ENCODE results near the gene TSPAN18.

The TSPAN18 gene

DNA sequence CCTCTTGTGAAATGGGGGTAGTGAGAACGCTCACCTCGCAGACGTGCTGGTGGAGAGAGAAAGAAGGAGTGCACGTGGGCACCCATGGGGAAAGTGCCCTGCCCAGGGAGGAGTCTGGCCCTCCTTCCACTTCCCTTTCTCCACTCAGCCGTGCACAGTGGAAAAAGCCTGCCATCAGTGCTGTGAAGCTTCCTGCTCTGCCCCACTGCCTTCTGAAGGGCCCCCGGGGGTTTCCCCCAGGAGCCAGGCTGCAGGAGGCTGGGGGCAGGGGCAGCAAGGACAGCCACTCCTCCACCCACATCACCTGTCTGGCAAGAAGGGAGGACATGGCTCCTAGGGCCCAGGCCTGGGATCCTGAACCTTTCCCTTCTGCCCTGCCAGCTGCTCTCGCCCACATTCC, 216.4 kb downstream of the TSPAN18 start:
- no peak overlapping the region for H3K4me3 ChIP-seq (ENCODE audit: low read depth, low read length, poor library complexity, severe bottlenecking)
- no peak overlapping the region for H3K9ac ChIP-seq (ENCODE audit: low read length)
- H3K4me1 ChIP-seq (ENCODE audit: insufficient read depth, low read length, severe bottlenecking): peaks cover 8% of the 10 kb centered on the region
- H2AFZ ChIP-seq (ENCODE audit: low read length): no peak overlapping the region
- no peak overlapping the region for H3K27ac ChIP-seq (ENCODE audit: low read depth, low read length, poor library complexity, severe bottlenecking)
- H3K36me3 ChIP-seq (ENCODE audit: insufficient read depth, low read length): no peaks in the 10 kb centered on the region
- H3K9me2 ChIP-seq (ENCODE audit: low read depth, low read length): no peaks in the 10 kb centered on the region
- TF ChIP-seq EZH2 (IDR thresholded peaks at IDR 0.05; ENCODE audit: borderline replicate concordance, low read length): no peak
- no peaks in the 10 kb centered on the region; the same call in none of the 2 replicates for H3K27me3 ChIP-seq (ENCODE audit: insufficient read depth, low read length)
- H3K4me2 ChIP-seq (ENCODE audit: low read length): no peak overlapping the region
- no peaks in the 10 kb centered on the region for H4K20me1 ChIP-seq (ENCODE audit: insufficient read depth, low read length)
- no peaks in the 10 kb centered on the region for H3F3A ChIP-seq (ENCODE audit: insufficient read depth, low read length)
- H3K79me2 ChIP-seq (ENCODE audit: insufficient read depth, low read length): no peaks in the 10 kb centered on the region
- no peaks in the 10 kb centered on the region for H3K9me3 ChIP-seq (ENCODE audit: low read length)

DNA sequence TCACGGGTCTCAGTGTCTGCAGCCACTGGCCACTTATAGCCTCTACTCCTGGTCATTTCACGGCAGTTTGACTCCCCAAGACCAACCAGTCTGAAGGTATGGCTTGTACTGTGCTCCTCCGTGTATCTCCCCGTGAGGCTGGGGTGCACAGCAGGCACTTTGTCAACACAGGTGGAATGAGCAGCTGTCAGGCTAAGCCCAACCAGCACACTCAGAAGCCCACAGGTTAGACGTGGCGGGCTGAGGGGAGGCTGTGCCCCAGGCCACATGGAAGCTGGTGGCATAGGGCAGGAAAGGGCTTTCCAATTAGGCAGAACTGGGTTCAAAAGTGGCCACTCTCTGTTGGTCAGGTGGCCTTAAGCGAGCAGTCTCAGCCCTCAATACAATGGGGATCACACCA, 216.9 kb downstream of the TSPAN18 start:
- Histone ChIP-seq H3K79me2 (ENCODE audit: insufficient read depth, low read length) (no peaks in the 10 kb centered on the region), H3K4me3 (ENCODE audit: low read depth, low read length, poor library complexity, severe bottlenecking) (no peak overlapping the region), H2AFZ (ENCODE audit: low read length) (no peak overlapping the region), H3K9me3 (ENCODE audit: low read length) (no peaks in the 10 kb centered on the region), H3K27me3 (ENCODE audit: insufficient read depth, low read length) (no peaks in the 10 kb centered on the region; the same call in none of the 2 replicates), H3F3A (ENCODE audit: insufficient read depth, low read length) (no peaks in the 10 kb centered on the region), H3K9me2 (ENCODE audit: low read depth, low read length) (no peaks in the 10 kb centered on the region), H4K20me1 (ENCODE audit: insufficient read depth, low read length) (no peaks in the 10 kb centered on the region), H3K36me3 (ENCODE audit: insufficient read depth, low read length) (no peaks in the 10 kb centered on the region), H3K27ac (ENCODE audit: low read depth, low read length, poor library complexity, severe bottlenecking) (no peak overlapping the region), H3K4me1 (ENCODE audit: insufficient read depth, low read length, severe bottlenecking) (peaks cover 8% of the 10 kb centered on the region), H3K4me2 (ENCODE audit: low read length) (no peak overlapping the region), H3K9ac (ENCODE audit: low read length) (no peak overlapping the region)
- TF ChIP-seq, protein P1, sequence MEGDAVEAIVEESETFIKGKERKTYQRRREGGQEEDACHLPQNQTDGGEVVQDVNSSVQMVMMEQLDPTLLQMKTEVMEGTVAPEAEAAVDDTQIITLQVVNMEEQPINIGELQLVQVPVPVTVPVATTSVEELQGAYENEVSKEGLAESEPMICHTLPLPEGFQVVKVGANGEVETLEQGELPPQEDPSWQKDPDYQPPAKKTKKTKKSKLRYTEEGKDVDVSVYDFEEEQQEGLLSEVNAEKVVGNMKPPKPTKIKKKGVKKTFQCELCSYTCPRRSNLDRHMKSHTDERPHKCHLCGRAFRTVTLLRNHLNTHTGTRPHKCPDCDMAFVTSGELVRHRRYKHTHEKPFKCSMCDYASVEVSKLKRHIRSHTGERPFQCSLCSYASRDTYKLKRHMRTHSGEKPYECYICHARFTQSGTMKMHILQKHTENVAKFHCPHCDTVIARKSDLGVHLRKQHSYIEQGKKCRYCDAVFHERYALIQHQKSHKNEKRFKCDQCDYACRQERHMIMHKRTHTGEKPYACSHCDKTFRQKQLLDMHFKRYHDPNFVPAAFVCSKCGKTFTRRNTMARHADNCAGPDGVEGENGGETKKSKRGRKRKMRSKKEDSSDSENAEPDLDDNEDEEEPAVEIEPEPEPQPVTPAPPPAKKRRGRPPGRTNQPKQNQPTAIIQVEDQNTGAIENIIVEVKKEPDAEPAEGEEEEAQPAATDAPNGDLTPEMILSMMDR (IDR thresholded peaks at IDR 0.05; ENCODE audit: low read length): no peak
- no peak for TF ChIP-seq EZH2 (IDR thresholded peaks at IDR 0.05; ENCODE audit: borderline replicate concordance, low read length)

DNA sequence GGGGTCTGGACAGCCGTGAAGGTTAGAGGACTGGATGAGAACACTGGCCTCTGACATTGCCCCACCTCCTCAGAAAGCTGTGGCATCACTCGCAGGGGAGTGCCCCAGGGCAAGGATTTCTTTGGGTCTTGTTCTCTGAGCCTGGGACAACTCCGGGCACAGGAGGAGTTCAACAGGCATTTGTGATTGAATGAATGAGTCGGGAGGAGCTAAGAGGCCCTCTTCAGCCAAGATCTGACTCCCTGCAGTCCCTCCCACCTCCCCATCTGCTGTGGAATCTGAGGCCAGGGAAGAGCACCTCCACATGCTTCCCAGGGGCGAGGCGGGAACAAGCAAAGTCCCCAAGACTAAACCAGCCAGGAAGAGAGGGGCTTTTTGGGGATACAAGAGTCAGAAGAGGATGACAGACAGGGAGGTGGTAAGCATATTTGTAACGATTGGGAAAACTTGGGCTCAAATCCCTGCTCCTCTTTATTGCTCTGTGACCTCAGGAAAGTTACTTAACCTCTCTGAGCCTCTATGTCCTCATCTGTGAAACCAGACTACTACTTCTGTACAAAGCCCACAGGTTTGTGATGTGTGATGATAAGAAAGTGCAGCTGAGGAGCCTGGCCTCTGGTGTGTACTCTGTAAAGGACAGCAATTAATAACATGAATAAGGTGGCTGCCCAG, 217.6 kb downstream of the TSPAN18 start:
- H3K4me3 ChIP-seq (ENCODE audit: low read depth, low read length, poor library complexity, severe bottlenecking): no peak overlapping the region
- no peak overlapping the region for H3K9ac ChIP-seq (ENCODE audit: low read length)
- H3K4me2 ChIP-seq (ENCODE audit: low read length): no peak overlapping the region
- H3K9me3 ChIP-seq (ENCODE audit: low read length): no peaks in the 10 kb centered on the region
- no peak for TF ChIP-seq EZH2 (IDR thresholded peaks at IDR 0.05; ENCODE audit: borderline replicate concordance, low read length)
- TF ChIP-seq, protein P1 (IDR thresholded peaks at IDR 0.05; ENCODE audit: low read length): no peak
- no peak overlapping the region for H2AFZ ChIP-seq (ENCODE audit: low read length)
- no peaks in the 10 kb centered on the region; the same call in none of the 2 replicates for H3K27me3 ChIP-seq (ENCODE audit: insufficient read depth, low read length)
- no peaks in the 10 kb centered on the region for H3F3A ChIP-seq (ENCODE audit: insufficient read depth, low read length)
- no peaks in the 10 kb centered on the region for H4K20me1 ChIP-seq (ENCODE audit: insufficient read depth, low read length)
- no peak overlapping the region for H3K27ac ChIP-seq (ENCODE audit: low read depth, low read length, poor library complexity, severe bottlenecking)
- peaks cover 8% of the 10 kb centered on the region for H3K4me1 ChIP-seq (ENCODE audit: insufficient read depth, low read length, severe bottlenecking)
- no peaks in the 10 kb centered on the region for H3K36me3 ChIP-seq (ENCODE audit: insufficient read depth, low read length)
- H3K9me2 ChIP-seq (ENCODE audit: low read depth, low read length): no peaks in the 10 kb centered on the region
- no peaks in the 10 kb centered on the region for H3K79me2 ChIP-seq (ENCODE audit: insufficient read depth, low read length)

DNA sequence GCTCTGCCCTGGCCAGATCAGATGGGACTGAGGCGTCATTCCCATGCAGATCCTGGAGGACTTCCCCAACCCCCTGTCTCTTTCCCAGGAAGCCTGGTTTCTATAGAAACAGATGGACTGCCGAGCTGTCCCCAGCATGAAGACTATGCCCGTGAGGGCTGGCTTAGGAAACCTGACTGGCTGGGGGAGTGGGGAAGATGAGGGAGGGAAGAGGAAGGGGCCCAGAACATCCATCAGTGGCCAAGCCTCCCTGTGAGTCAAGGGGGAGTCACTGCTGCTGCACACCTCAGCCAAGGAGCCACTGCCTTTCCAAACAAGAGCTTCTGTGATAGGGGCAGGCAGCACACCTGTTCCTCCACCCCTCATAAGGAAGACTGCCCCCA, 218.1 kb downstream of the TSPAN18 start:
- H2AFZ ChIP-seq (ENCODE audit: low read length): no peak overlapping the region
- no peaks in the 10 kb centered on the region for H3K79me2 ChIP-seq (ENCODE audit: insufficient read depth, low read length)
- no peaks in the 10 kb centered on the region for H3K9me2 ChIP-seq (ENCODE audit: low read depth, low read length)
- no peak overlapping the region for H3K4me2 ChIP-seq (ENCODE audit: low read length)
- H4K20me1 ChIP-seq (ENCODE audit: insufficient read depth, low read length): no peaks in the 10 kb centered on the region
- H3K9ac ChIP-seq (ENCODE audit: low read length): no peak overlapping the region
- peaks cover 8% of the 10 kb centered on the region for H3K4me1 ChIP-seq (ENCODE audit: insufficient read depth, low read length, severe bottlenecking)
- no peaks in the 10 kb centered on the region for H3K36me3 ChIP-seq (ENCODE audit: insufficient read depth, low read length)
- no peaks in the 10 kb centered on the region for H3K9me3 ChIP-seq (ENCODE audit: low read length)
- TF ChIP-seq EZH2 (IDR thresholded peaks at IDR 0.05; ENCODE audit: borderline replicate concordance, low read length): no peak
- TF ChIP-seq, protein P1 (IDR thresholded peaks at IDR 0.05; ENCODE audit: low read length): no peak
- H3K27ac ChIP-seq (ENCODE audit: low read depth, low read length, poor library complexity, severe bottlenecking): no peak overlapping the region
- no peaks in the 10 kb centered on the region for H3F3A ChIP-seq (ENCODE audit: insufficient read depth, low read length)
- no peaks in the 10 kb centered on the region; the same call in none of the 2 replicates for H3K27me3 ChIP-seq (ENCODE audit: insufficient read depth, low read length)
- no peak overlapping the region for H3K4me3 ChIP-seq (ENCODE audit: low read depth, low read length, poor library complexity, severe bottlenecking)

Measured in OCI-LY1 (cell line).